NCI-H1417 (cell line): ENCODE data around the gene RBMS1.
"Not testable (repeated sequence)": the region's sequence is repeated elsewhere in the genome, so short reads cannot be mapped to it uniquely, and the experiment has no call there.

Experiments used
- DNase-seq, 3 experiments: peaks; one replicate each; lab custom pipeline; 2025; lab: John Stamatoyannopoulos, UW

RBMS1 gene

DNA sequence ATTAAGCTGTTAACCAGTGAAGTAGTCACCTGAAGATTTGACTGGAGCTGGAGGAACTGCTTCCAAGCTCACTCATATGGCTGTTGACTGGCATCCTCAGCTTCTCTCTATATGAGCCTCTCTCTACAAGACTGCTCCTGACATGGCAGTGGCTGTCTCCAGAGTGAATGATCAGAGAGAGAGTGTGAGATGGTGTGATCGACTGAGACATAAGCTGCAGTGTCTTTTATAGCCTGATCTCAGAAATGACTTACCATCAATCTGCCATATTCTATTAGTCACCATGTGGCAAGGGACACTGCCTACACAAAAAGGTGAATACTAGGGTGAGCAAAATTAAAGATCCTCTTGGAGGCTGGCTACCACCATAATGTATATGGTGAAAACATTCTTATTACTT, 7.8 kb upstream of the RBMS1 start:
- DNase-seq: no peak

DNA sequence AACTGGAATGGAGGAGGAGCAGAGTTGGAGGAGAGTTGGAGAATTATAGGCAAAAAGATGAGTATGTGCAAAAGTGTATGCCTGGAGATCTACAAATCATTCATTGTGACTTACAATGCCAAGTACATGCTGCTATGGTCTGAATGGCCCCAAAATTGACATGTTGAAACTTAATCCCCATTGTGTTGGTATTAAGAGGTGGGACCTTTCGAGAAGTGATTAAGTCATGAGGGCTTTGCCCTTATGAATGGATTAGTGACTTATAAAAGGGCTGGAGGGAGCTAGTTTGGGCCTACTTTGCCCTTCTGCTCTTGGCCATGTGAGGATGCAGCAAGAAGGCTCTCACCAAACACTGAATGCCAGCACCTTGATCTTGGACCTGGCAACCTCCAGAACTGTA, 6.3 kb upstream of the RBMS1 start:
- no peak for DNase-seq

DNA sequence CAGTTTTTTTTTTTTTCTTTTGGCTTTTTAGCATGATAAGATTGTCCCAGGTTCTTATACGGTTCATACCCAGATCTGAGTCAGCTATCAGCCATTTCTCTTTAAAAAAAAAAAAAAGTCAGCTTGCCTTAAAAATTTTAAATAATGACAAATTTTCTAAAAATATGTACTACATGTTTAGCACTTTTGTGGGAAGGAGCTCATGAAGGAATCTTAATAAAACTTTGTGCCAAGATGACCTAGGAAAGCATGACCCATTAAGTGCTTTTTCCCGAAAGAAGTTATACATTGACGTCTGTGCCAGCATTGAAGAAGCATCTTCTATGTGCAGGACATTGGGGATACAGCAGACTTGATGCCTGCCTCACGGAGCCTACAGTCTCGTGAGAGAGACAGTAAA, 4.5 kb upstream of the RBMS1 start:
- DNase-seq: no peak

DNA sequence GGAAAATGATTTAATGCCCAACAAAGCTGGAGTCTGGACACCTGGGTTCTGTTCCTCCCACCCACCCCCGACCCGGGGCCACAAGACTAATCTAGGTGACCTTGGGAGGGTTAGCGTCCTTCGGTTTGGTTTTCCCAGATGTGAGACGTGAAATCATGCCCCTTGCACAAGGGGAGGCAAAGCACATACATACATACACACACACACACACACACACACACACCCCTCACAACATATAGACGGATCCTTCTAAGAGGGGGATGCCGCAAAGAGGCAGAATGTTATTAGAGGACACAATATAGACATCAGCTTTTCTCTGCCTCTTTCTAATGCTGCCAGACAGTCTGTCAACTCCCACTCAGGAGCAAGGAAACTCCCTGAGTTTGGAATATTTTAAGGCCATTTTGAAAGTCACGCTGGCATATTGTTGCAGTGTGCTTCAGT, 616 bp upstream of the RBMS1 start:
- DNase-seq: peak in 2 of 3 experiments; percentile 3 to 28

DNA sequence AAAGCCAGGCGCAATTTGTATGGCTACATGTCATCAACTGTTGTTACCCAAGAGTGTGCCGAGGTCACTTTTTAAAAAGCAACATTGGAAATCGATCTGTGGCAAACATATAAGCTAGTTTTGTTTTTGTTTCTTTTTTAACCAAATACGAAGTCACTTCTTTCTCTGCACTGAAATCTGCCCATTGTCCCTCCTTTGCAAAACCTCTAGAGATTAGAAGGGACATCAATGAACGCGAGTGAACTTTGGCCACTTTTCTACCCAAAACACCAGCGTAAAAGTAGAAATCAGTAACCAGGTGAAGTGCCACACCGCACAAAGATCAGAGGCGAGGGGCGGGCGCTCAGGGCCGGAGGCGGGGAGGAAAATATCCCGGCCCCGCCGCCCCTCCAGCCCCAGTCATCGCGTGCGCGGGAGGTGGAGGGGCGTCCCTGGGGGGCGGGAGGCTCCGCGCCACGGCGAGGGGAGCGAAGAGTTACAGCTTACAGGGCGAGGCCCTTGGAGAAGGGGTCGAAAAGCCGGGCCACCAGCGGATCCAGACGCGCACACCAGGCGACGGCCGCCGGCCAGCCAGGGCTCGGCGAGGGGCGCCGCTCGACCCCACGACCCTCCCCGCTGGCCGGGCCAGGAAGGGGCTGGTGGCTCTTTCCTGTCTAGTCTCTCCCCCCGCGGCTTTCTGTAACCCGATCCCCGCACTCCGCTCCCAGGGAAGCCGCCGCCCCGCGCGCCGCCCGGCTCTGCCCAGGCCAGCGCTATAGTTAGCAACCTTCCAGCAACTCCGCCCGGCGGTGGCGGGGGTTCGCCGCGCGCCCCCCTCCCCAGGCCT, 993 bp downstream of the RBMS1 start:
- DNase-seq: peak; percentile 21 to 42 (median 39)

DNA sequence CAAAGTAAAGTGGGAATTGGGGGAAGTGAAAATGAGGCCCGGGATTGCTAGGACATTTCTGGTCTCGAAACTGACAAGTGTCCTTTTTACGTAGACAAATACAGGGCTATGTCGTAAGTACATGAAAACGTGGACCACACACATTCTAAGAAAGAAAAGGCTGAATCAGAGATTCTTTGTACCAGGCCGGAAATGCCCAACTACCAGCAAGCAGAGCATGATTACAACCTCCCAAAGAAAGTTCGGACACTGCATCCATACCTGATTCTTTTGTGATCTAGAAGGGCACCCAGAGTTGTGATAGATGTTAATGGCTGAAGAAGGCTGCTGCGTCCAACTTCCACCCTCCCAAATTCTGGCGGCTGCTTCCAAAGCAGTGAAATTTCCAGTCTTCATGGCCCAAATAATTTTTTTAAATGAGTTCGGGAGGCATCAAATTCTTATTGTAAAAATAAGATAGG, 1.7 kb downstream of the RBMS1 start:
- DNase-seq: no peak

DNA sequence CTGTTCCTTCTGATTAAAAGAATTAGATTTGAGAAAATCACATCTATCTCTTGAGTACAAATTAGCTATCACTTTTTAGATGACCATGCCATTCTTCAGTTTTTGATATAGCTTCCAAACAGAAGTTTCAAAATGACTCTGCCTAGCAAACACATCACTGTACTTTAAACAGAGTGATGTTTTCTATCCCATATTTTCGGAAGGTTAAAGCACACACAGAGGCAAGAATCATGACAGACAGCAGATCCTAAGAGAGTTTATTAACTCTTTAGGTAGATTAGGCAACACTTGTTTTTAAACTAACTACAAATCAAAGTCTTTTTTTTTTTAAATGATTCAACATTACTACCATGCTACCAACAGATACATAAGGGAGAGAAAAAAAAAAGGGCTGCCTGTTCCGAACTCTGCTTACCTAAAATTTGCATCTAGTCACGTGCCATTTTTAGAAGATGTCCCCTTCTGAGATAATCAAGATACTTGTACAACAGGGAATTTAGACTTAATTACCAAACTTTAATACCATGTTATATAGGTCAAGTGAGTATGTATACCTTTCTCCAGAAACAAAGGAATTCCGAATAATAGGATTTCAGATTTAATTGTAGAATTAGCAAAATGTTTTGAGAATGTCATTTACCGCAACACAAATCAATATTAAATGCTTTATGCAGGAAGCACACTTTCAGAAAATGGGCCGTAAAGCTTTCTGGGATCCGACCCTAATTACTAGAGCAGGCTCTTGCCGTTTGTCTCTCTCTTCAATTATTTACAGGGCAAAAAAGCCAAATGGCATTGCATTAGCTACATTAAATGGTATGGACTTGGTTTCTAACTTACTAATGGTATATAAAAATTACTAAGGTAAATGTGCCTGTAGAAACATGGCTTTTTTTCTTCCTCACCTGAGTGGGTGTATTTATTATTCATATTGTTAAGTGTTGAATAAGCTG, 2.6 kb downstream of the RBMS1 start:
- DNase-seq: no peak

DNA sequence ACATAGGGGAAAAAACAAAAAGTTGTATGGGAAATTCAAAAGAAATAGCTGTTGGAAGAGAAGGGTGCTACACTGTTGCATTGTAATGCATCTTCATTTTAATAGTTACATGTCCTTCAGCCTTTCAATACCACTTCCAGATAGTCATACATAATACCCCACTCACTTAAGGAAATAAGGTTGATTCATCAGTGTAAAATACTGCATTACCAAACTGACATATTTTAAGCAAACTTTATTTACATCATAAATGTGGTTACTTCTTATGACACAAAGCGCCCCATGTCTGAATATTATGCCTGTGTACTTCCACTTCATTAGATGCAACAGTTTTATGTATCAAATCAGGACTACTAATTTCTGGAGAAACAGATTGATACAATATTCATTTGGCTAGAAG, 4.5 kb downstream of the RBMS1 start:
- DNase-seq: no peak

DNA sequence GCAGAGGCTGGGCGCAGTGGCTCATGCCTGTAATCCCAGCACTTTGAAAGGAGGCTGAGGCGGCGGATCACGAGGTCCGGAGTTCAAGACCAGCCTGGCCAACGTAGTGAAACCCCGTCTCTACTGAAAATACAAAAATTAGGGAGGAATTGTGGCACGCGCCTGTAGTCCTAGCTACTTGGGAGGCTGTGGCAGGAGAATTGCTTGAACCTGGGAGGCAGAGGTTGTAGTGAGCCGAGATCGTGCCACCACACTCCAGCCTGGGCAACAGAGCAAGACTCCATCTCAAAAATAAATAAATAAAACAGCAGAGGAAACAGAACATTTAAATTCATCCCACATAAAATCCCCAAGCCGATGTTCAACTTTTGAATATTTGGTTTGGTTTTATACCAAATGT, 5.3 kb downstream of the RBMS1 start:
- not testable (repeated sequence) for DNase-seq

DNA sequence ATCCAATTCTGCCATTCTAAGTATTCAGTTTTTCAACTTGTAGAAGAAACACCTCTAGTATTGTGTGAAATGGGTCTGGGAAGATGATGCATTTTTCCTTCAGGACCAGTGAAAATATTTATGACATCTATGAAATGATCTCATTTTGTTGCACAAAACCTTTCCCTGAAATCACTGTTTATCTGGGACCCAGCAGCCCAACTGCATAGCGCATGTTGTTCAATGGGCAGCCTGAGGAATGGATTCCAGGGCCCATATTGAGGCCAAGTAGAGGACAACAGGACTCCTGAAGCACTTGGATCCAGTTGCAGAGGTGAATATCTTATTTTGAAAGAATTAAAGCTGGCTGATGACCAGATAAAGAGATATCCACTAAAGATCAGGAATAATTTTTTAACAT, 7.3 kb downstream of the RBMS1 start:
- no peak for DNase-seq

DNA sequence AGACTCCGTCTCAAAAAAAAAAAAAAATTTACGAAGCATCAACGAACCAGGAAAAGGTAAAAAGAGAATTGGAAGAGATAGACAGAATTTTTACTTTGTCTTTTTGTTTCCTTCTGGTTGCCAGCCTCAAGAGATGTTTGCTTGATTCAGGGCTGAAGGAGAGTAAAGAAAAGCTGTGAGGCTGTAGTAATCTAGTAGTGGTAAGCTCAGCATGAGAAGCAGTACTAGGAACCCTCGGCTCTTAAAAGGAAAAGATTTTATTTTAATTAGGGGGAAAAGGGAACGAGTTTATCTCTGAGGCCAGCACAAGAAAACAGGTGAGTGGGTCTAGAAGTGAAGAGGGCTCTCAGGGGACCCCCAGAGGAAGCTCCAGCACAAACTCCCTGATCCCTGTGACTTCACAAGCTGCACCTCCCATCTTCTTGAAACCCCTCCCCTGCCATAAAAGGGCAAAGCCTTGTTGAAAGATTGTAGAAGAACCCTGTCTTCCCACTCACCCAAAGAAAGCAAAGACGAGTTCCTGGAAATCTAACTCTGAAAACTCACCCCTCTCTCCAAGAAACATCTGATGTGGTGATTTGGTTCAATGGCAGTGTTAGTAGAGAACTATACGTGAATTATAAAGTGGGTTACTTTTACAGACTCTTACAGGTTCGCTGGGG, 8.6 kb downstream of the RBMS1 start:
- no peak for DNase-seq

DNA sequence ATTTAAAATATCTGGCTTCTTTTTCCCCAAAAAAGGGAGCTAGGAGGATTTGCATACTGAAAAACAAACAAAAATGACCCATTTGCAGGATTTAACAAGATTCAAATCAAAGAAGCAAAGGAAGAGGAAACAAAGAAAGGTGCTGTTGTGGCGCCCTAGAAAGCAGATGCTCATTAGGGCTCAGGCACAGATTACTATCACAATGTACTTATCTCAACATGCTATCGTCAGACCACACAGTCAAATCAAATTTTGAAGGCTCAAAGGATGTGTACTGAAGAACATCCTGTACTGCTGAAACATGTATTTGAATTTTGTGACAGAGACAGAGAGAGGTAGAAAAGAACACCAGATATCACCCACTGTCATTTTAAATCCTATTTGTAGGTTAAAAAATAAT, 10.9 kb downstream of the RBMS1 start:
- DNase-seq: peak in 1 of 3 experiments; percentile 0

DNA sequence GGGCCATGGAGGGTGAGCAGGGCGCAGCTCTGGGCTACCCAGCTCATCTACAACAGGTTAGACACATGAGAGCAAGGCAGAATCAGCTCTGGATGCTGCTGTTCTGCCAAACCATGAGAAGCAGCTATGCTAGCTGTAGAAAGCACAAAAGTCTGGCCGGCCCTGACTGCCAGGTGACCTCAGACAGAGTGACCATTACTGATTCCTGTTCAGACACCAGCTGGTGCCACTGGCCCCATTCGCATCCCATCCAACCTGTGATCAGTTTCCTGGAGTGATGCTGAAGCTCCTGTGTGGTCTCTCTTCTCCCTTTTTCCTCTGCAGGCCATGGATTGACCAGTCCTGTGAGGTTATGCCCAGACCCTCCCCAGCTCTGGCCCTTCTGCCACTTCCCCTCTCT, 14.3 kb downstream of the RBMS1 start:
- no peak for DNase-seq

DNA sequence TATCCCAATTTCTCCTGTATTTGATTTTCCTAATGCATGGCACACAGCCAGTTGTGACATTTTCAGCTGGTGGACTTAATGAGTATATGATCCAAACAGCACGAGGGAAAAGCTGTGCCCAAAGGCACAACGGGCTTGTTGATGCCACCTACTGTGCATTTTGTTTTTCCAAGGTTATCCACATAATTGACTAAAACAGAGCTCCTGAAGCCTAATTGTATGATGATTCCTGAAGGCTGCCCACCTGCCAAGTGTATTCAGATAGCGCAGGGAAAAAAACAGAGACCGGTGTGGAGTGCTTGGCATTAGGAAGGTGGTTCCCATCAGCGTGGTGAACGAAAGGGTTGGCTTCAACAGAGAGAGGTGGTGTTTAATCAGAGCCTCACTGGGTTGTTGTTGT, 14.9 kb downstream of the RBMS1 start:
- peak in 2 of 3 experiments; percentile 24 to 71 for DNase-seq

DNA sequence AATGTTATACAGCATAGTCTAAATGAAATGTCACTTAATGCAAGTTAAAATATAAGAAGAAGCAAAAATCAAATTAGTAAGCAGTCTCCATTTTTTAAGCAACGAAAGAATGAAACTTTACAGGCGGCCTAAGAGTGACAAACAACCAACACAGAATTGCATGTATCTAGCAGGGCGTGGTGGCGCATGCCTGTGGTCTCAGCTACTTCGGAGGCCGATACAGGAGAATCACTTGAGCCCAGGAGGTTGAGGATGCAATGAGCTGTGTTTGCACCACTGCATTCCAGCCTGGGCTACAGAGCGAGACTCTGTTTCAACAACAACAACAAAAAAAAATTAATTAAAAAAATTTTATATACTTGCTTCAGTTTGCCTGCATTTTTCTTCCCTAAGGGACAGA, 16.6 kb downstream of the RBMS1 start:
- no peak for DNase-seq

DNA sequence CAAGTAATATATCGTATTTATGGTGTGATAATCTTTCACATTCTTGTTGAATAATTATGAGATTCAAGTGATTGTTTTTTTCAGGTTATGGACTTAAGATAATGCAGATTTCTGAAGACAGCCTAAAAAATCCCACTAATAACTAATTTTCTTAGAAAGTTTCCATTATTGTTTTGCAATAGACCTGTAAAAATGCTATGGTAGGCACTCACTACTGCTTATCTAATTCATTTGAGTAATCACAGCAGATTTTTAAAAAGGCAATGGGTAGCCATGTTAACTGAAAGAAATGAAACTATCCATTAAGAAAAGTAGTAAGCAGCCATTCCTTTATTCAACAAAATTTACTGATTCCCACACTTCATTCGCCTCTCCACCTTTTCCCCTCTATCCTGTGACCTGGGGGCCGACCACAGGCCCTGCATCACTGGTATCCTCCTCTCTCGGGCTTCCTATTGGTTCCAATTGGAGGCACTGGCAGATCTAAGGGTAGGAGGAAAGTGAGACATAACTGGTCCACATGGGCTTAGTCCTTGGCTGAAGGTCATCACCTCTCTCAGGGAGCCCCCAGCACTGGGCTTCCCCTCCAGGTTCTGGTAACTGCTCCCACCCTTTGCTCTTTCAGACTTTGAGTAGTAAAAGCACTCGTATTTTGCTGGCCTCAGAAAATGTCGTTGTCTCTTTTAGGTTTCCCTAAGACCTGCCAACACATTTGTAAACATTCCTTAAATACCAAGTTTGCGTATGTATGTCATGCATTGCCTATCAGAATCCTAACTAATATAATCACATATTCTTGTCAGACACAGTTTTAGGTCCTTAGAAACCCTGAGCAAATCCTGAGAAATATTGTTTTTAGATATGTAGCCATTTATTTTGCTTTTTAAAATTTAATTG, 18.5 kb downstream of the RBMS1 start:
- DNase-seq: no peak

DNA sequence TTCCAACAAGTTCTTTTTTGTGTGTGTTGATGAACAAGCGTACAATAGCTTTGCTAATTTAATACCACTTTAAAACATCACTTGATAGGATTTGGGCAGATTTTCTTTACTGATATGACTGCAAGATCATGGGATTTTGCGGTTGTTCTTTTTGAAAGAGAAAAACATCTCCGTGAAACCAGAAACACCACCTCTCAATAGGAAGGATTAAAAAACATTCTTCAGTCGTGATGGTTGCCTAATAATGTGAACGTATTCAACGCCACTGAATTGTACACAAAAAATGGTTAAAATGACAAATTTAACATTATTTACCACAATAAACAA, 19.3 kb downstream of the RBMS1 start:
- no peak for DNase-seq

DNA sequence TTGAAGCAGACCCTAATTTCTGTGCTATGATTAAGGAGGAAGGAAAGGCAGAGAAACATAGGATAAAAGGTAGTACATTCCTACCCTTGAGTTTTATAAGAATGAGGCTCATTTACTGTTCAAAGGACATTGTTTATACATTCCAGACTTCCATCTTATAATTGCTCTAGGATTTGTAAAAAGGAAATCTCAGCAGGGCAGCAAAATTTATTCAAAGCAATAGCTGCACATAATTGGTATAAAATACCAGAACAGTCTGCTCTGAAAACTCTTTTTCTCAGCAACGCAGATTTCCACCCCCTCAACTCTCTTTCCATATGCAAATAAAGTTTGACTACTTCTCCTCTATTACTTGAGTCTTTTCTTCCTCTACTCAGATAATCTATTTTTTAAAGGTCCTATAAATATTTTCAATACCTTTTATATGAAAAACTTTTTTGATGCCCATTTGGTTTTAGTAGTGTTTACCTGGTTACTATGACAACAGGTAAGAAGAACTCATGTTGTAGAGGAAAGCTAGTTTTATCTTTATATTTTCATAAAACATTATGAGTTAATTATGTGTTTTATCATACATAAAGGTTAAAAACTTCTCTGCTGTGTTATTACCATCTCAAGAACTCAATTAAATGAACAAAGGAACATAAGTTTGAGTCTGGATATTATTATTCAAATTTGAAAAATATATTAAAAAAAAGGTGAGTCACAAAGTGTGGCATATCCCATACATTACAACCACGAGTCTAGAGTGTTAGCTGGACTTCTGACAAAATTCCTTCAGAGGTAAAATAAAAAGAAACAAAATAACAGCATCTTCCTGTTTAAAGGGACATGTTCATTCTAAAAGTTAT, 19.9 kb downstream of the RBMS1 start:
- DNase-seq: no peak

DNA sequence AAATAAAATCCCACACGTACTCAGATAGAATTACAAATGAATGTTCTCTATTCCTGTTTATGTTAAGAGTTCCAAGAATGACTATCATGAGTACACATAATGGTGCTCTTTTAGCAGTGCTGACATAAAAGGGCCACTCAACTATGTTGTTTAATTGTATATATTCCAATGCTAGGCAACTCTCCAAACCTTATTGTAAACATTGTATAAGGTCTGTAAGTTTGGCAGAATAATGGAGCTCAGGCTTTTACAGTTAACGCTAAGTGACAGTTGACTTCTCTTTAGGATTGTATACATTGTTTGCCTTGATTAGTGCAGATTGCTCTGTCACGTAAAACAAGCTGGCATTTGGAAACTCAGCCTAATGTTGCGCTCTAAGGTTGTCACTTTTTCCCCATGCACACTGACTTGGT, 20.8 kb downstream of the RBMS1 start:
- DNase-seq: peak; percentile 0 to 72 (median 46)

DNA sequence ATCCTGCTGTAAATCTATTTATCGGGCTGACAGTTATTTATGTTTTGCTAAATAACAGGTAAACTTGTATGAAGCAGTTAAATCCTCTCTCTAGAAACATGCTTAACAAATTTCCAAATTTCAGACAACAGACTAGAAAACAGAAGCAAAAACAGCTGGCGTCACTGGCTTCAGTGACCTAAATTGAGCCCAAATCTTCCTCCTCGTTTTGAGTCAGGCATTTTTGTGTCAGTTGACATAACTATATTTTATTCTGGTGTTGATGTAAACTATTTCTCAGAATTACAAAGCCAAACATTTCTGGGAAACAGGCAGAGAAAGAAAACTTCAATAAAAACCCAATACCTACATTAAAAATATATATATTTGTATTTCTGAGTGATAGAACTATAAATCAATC, 21.7 kb downstream of the RBMS1 start:
- DNase-seq: no peak
